Heart right ventricle (tissue), 16 donors: ENCODE results near the gene KRT36. TPM values are rescaled to one million over a fixed set of nuclear protein-coding genes. Genes with fewer than 3 reads are reported as not detected.

Experiments used
- ATAC-seq, 8 donors: fragments of 200-7000 bp; cut with Tn5 transposase; one replicate each; pipeline ENCODE4 v1.9.1; 2020; ENCODE audit warnings: mild to moderate bottlenecking in 8 of 8, moderate library complexity in 8 of 8, moderate number of reproducible peaks in 1 of 8
- DNase-seq, 2 donors: peaks; one replicate each; pipeline ENCODE4 v3.0.0-alpha.2; 2020
- H3K27ac ChIP-seq, 10 donors: fragments of 200-600 bp; sonication (generic) in 2 of 10; one replicate each; pipeline versions ENCODE4 v1.5.0 to v1.8.0; 2020 to 2022; ENCODE audit warnings: mild to moderate bottlenecking in 3 of 10
- H3K27me3 ChIP-seq, 7 donors: fragments of 200-600 bp; one replicate each; pipeline ENCODE4 v1.8.0; 2021 to 2022; ENCODE audit warnings: mild to moderate bottlenecking in 2 of 7
- H3K36me3 ChIP-seq, 9 donors: fragments of 200-600 bp; sonication (generic) in 1 of 9; one replicate each; pipeline versions ENCODE4 v1.5.0 to v1.8.0; 2020 to 2022; ENCODE audit warnings: mild to moderate bottlenecking in 2 of 9
- H3K4me1 ChIP-seq, 9 donors: fragments of 200-600 bp; sonication (generic) in 1 of 9; one replicate each; pipeline versions ENCODE4 v1.5.0 to v1.8.0; 2020 to 2022; ENCODE audit warnings: mild to moderate bottlenecking in 4 of 9
- H3K4me3 ChIP-seq, 10 donors: fragments of 200-600 bp; sonication (generic) in 2 of 10; one replicate each; pipeline versions ENCODE4 v1.5.0 to v1.8.0; 2020 to 2022; ENCODE audit warnings: mild to moderate bottlenecking in 7 of 10, moderate library complexity in 2 of 10
- H3K9me3 ChIP-seq, 11 donors: fragments of 200-600 bp in 10 of 11; sonication (generic) in 2 of 11; one replicate each; pipeline versions ENCODE4 v1.5.0 to v1.8.0; 2013 to 2022; ENCODE audit warnings: mild to moderate bottlenecking in 2 of 11, control low read depth in 1 of 11, moderate library complexity in 1 of 11
- CTCF ChIP-seq, 9 donors: fragments of 200-600 bp; sonication (generic) in 2 of 9; IDR thresholded peaks; one replicate each; pipeline versions ENCODE4 v1.5.0 to v1.8.0; 2021 to 2022; ENCODE audit warnings: antibody characterized with exemption in 9 of 9, mild to moderate bottlenecking in 5 of 9, moderate library complexity in 1 of 9
- WGBS, 2 donors: extraction: QIAGEN DNeasy Blood & Tissue Kit; methylation state at CpG; one replicate each; pipeline ENCODE4 v1.1.7; 2013; ENCODE audit warnings: inconsistent platforms in 1 of 2; 5-methylcytosine and 5-hydroxymethylcytosine counted together
- intact Hi-C, 10 donors: fragments of 100-400 bp; cut with DNase I; formaldehyde crosslinking; loops; one replicate each; pipeline versions ENCODE4 v1.11.1 to v1.14.2; 2022
- polyA plus RNA-seq, 2 donors: library from polyadenylated mRNA; stranded (reverse); fragments of 200-250 nt; gene quantifications; one replicate each; pipeline ENCODE4 v1.2.3, GENCODE V29; 2013
- total RNA-seq, 10 donors: library from RNA; stranded (reverse); fragmentation: NEBNext Ultra II Directional in 3 of 10; extraction: Animal tissue kit (Norgen Biotek cat#: 25700) in 3 of 10; gene quantifications; one replicate each; pipeline versions ENCODE4 v1.2.1 to v1.2.4, GENCODE V29; 2021 to 2023
- donor health status: Arrhythmogenic right ventricular cardiomyopathy.
- donor health status: ischemic (EF 13 %, LVEDD 7.1; RV severe dilation, severe dysfunction).
- donor health status: healthy with polysubstance abuse.
- donor health status: DM: no; HTN: yes; CAD: no.
- donor health status: DM: no; HTN: no; CAD: no.
- donor health status: ischemic (EF 25% LVEDD 6.9; RV normal size, moderate dysfunction).
- donor health status: ischemic (EF 25% LVEDD 5.7; RV mildly dilated, moderate dysfunction).
- donor health status: healthy.
- donor health status: DM: yes; HTN: yes; CAD: no.
- donor health status: Ischemic cardiomyopathy.
- donor health status: ischemic (EF 35%, LVEDD 5.7; RV mildly dilated, moderate dysfunction).
- donor health status: nonischemic (EF 11% LVEDD 7.7; RV severe dilation, severe dysfunction).
- donor health status: DM: yes; HTN: yes; CAD: no.
- donor health status: PGD.
- donor health status: ischemic (EF 29% LVEDD 5.4; RV normal size, mild dysfunction).
- donor health status: nonischemic (EF 23%, LVEDD 6.1; RV moderate dilation, normal function).

KRT36 gene
- total and polyA plus RNA-seq, 12 donors = not detected

DNA sequence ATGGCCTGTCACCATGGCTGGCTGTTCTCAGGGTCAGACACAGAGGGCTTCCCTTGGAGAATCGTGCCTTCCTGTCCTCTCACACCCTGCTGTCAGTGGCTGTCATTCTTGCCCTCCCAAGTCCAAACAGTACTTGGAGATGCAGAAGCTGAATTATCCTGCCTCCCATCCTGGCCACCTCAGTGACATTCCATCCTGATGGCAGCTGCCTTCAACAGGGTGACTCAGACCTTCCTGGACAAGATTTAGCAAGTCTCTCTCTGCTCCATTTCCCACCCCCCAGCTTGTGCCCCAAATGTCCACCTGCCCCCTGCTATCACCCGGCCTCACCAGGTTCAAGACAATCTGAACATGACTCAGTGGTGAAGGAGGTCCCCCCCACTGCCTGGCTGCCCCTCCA lies 4.8 kb upstream of the KRT36 start:
- Histone ChIP-seq H3K27me3 (peaks cover 0 to 19% (median 8%) of the 10 kb centered on the region in 7 donors), H3K4me3 (no peak overlapping the region), H3K27ac (no peak overlapping the region), H3K9me3 (no peaks in the 10 kb centered on the region), H3K4me1 (peaks cover 0 to 61% (median 0%) of the 10 kb centered on the region in 9 donors), H3K36me3 (no peaks in the 10 kb centered on the region)
- TF ChIP-seq CTCF (IDR thresholded peaks at IDR 0.05) = no peak
- WGBS, 2 donors = 51 to 55% methylated on average over 2 of the region's 2 CpGs
- ATAC-seq (peak in 1 of 8 donors; percentile 67), DNase-seq (no peak)
- intact Hi-C loops = loop anchor here in 3 of 10 donors (10.0 kb wide), 3 partner anchors 80 to 190 kb away; partner anchors contain the start of genes KRTAP16-1 (in 1 of the 3) and KRTAP29-1 (in 1 of the 3)

DNA sequence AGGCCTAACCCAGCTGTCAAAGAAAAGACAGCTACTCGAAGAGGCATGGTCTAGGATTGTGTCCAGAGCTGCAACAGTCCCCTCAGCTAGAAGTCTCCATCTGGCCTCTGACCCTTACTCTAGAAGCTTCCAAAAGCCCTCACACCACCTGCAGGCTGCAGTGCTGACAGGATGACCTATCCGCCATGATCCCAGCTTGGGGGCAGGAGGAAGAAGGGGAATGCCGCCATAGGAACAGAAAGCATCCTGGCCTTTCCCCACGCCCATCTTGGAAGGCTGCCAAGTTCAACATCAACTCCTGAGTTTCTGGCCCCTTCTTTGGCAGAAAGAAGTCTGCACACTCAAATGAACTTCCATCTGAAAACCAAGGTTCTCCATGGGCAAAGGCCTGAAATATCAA lies 3.1 kb upstream of the KRT36 start:
- TF ChIP-seq CTCF (IDR thresholded peaks at IDR 0.05) = no peak
- peaks cover 0 to 51% (median 0%) of the 10 kb centered on the region in 9 donors for H3K4me1 ChIP-seq
- intact Hi-C loops = loop anchor here in 3 of 10 donors (10.0 kb wide), 3 partner anchors 78 to 188 kb away; partner anchors contain the start of genes KRTAP16-1 (in 1 of the 3) and KRTAP29-1 (in 1 of the 3)

DNA sequence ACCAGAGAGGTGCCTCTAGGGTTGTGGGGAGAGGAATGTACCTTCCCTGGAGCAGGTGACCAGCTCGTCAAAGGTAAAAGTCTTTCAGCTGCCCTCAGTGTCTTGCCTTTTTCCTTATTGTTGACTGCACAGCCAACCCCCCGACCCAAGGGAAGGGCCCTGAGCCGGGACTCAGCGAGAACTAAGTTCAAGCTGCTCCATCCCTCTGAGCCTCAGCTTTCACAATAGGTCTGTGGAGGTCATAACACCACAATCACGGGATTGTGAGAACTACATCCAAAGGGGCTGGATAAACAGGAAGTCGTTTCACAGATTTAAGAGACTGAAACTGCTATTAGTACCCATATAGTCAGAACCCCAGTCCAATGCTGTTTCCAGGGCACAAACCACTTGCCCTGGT lies 2.6 kb upstream of the KRT36 start:
- intact Hi-C loops = loop anchor here in 3 of 10 donors (10.0 kb wide), 3 partner anchors 78 to 188 kb away; partner anchors contain the start of genes KRTAP16-1 (in 1 of the 3) and KRTAP29-1 (in 1 of the 3)
- Histone ChIP-seq H3K27ac (peak overlapping the region in 1 of 10 donors; percentile 77), H3K27me3 (peaks cover 0 to 10% (median 2%) of the 10 kb centered on the region in 7 donors), H3K4me3 (no peak overlapping the region), H3K9me3 (no peaks in the 10 kb centered on the region), H3K36me3 (no peaks in the 10 kb centered on the region), H3K4me1 (peaks cover 0 to 47% (median 0%) of the 10 kb centered on the region in 9 donors)
- no peak for TF ChIP-seq CTCF (IDR thresholded peaks at IDR 0.05)
- 52 to 59% methylated on average over 6 of the region's 6 CpGs for WGBS, 2 donors
- no peak for DNase-seq
- peak in 5 of 8 donors; percentile 12 to 69 (median 34) for ATAC-seq

More for the DNA sequence above, 3.1 kb upstream of the KRT36 start:
- no peaks in the 10 kb centered on the region for H3K9me3 ChIP-seq
- H3K27ac ChIP-seq = peak overlapping the region in 1 of 10 donors; percentile 77
- H3K36me3 ChIP-seq = no peaks in the 10 kb centered on the region
- peak; percentile 27 to 33 for DNase-seq
- H3K27me3 ChIP-seq = peaks cover 0 to 6% (median 2%) of the 10 kb centered on the region in 7 donors
- 43% methylated on average over 4 of the region's 4 CpGs for WGBS, 2 donors
- no peak overlapping the region for H3K4me3 ChIP-seq
- ATAC-seq = peak in 1 of 8 donors; percentile 12

- TF ChIP-seq CTCF (IDR thresholded peaks at IDR 0.05) = no peak
- H3K27ac ChIP-seq = no peak overlapping the region
- ATAC-seq = no peak
- H3K36me3 ChIP-seq = no peaks in the 10 kb centered on the region
- peaks cover 0 to 38% (median 0%) of the 10 kb centered on the region in 9 donors for H3K4me1 ChIP-seq
- intact Hi-C loops = loop anchor here in 3 of 10 donors (10.0 kb wide), 3 partner anchors 77 to 187 kb away; partner anchors contain the start of genes KRTAP16-1 (in 1 of the 3) and KRTAP29-1 (in 1 of the 3)
- peaks cover 0 to 18% (median 7%) of the 10 kb centered on the region in 7 donors for H3K27me3 ChIP-seq
- DNase-seq = no peak
- H3K9me3 ChIP-seq = no peaks in the 10 kb centered on the region
- no peak overlapping the region for H3K4me3 ChIP-seq
- 69 to 87% methylated on average over 2 of the region's 2 CpGs for WGBS, 2 donors
Measured at GRCh38 chr17:41491476-41491875, 1.8 kb upstream of the KRT36 start.
